ENCODE measurements around the gene ADAM12. TPM values are rescaled to one million over a fixed set of nuclear protein-coding genes. Genes with fewer than 3 reads are reported as not detected.
"Not testable (repeated sequence)": the region's sequence is repeated elsewhere in the genome, so short reads cannot be mapped to it uniquely, and the experiment has no call there.

Gene ADAM12
- total and polyA plus RNA-seq, 12 donors = 0.08 to 3.9 (median 0.53) TPM

DNA sequence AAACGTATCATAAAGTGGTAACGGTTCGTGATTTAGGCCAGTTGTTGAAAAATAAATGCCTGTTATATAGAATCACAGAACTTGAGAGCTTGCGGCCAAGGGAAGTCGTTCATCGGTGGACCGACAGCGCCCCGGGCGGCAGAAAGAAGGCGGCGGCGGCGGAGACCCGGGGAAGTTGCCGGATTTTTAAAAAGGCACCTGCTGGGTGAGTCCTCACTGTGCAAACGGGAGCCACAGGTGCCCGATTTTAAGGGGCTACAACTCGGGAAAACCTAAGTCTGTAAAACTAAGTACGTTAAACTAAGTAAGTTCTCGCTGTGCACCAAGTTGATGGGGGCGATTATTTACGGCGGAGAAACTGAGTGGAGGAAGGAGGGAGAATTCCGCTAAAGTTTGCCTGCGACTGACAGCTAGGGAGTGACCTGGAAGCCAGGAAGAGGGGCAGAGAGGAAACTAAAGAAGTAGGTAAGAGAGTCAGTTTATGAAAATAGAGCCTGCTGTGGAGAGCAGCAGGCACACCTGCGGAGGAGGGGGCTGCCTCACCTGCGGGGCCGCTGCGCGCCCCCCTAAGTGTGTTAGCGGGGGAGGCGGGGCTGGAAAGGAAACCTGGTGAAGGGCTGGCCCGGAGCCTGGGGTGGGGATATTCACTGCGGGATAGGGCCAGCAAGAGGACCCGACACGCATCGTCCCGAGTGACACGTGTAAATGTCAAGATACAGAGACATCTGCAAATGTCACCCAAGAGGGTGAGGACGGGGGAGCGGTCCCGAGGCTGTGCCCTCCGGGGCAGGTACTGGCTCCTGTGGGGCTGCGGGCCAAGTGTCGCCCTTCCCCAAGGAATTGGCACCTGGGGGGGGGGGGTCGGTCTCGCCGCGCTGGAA is 996 bp downstream of the ADAM12 start:
- WGBS, 4 donors = 2 to 3% (median 2%) methylated on average over 39 to 50 of the region's 50 CpGs
- Histone ChIP-seq H3K27me3 (peaks cover 10% of the 10 kb centered on the region), H3K4me3 (peak overlapping the region in 2 of 4 donors; percentile 14 to 53), H3K36me3 (replicated peaks in 1 of 2) (no peaks in the 10 kb centered on the region), H3K27ac (no peak overlapping the region), H3K4me1 (replicated peaks in 1 of 2) (peaks cover 10 to 12% of the 10 kb centered on the region in 2 donors), H3K9me3 (replicated peaks in 1 of 3) (no peaks in the 10 kb centered on the region)
- TF ChIP-seq POLR2A (IDR thresholded peaks at IDR 0.05) = no peak
- TF ChIP-seq, protein P1, sequence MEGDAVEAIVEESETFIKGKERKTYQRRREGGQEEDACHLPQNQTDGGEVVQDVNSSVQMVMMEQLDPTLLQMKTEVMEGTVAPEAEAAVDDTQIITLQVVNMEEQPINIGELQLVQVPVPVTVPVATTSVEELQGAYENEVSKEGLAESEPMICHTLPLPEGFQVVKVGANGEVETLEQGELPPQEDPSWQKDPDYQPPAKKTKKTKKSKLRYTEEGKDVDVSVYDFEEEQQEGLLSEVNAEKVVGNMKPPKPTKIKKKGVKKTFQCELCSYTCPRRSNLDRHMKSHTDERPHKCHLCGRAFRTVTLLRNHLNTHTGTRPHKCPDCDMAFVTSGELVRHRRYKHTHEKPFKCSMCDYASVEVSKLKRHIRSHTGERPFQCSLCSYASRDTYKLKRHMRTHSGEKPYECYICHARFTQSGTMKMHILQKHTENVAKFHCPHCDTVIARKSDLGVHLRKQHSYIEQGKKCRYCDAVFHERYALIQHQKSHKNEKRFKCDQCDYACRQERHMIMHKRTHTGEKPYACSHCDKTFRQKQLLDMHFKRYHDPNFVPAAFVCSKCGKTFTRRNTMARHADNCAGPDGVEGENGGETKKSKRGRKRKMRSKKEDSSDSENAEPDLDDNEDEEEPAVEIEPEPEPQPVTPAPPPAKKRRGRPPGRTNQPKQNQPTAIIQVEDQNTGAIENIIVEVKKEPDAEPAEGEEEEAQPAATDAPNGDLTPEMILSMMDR (IDR thresholded peaks at IDR 0.05) = peak; percentile 58 to 75 (median 70)
- DNase-seq = peak; percentile 28 to 79 (median 63)
- intact Hi-C loops (cut with DNase I) = loop anchor here in 1 of 2 donors (5.0 kb wide), 1 partner anchor 405 kb away; no protein-coding TSS in a partner anchor

DNA sequence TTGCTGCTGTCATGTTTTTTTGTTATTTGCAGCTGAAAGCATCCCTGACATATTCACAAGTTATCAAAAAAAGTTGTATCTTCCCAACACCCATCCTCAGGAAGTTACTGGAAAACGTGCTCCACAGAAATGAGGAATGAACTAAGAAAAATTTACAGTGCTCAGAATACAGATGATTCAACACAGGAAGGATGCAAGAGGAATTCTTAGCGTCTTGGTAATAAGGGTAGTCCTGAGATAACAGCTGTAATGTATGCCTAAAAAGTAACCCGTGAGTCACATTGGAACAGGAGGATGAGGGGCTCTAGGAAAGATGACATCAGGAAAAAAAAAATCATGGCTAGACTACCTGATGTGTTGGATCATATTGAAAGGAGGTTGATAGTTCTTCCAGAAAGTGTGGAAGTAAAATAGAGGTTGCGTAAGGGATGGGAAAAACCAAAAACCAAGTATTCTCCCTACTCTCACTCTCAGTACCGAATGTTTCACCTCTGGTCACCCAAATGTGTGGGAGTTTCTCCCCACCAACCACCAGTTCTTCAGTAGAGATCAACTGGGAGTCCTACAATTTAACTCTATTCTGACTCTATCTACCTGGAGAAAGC is 3.9 kb downstream of the ADAM12 start:
- WGBS, 4 donors = 80 to 90% (median 85%) methylated on average over 5 of the region's 5 CpGs
- Histone ChIP-seq H3K36me3 (replicated peaks in 1 of 2) (no peaks in the 10 kb centered on the region), H3K4me1 (replicated peaks in 1 of 2) (peaks cover 10 to 12% of the 10 kb centered on the region in 2 donors), H3K9me3 (replicated peaks in 1 of 3) (no peaks in the 10 kb centered on the region), H3K4me3 (no peak overlapping the region), H3K27me3 (peaks cover 10% of the 10 kb centered on the region), H3K27ac (no peak overlapping the region)
- intact Hi-C loops (cut with DNase I) = no loop called here
- no peak for DNase-seq
- no peak for TF ChIP-seq POLR2A (IDR thresholded peaks at IDR 0.05)
- TF ChIP-seq, protein P1 (IDR thresholded peaks at IDR 0.05) = no peak

DNA sequence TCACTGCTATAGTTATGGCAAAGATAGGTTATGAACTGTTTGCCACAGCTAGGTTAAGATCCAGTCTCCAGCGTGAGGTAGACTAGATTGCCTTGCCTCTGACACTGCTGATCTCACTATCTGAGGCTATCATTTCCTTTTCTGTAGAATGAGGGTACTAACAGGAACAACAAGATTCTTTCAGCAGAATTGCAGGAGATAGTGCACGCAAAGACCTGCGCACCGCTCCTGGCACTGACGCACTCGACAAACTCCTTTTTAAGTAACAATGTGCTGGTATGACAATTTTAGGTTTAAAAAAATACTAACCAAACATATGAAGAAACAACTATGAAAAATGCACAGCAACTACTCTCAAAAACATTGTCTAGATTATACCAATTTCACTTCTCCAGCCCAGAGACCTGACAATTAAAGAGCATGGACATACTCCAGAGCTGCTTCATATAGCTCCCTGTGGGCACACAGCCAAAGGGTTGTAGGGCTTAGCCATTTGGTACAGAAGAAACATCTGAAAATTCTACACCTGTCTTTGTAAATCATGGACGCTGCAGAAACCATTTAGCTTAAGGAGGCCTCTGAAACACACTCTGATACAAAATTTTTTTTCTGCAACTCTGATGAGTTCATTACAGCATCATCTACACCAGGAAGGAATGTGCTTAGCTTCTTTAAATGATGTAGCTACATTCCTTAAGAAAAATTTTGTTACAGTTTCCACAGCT is 7.8 kb downstream of the ADAM12 start:
- intact Hi-C loops (cut with DNase I) = no loop called here
- WGBS, 4 donors = 89 to 94% (median 91%) methylated on average over 7 of the region's 7 CpGs

DNA sequence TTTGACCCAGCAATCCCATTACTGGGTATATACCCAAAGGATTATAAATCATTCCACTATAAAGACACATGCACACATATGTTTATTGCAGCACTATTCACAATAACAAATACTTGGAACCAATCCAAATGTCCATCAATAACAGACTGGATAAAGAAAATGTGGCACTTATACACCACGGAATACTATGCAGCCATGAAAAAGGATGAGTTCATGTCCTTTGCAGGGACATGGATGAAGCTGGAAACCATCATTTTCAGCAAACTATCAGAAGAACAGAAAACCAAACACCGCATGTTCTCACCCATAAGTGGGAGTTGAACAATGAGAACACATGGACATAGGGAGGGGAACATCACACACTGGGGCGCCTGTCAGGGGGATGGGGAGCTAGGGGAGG is 9.1 kb downstream of the ADAM12 start:
- H3K9me3 ChIP-seq (replicated peaks in 1 of 3); intact Hi-C loops (cut with DNase I); H3K27me3 ChIP-seq; H3K27ac ChIP-seq; H3K4me3 ChIP-seq; DNase-seq; H3K36me3 ChIP-seq (replicated peaks in 1 of 2); H3K4me1 ChIP-seq (replicated peaks in 1 of 2): not testable (repeated sequence)
- 83 to 94% (median 89%) methylated on average over 3 of the region's 3 CpGs for whole genome bisulfite sequencing, 4 donors

More for the DNA sequence above, 7.8 kb downstream of the ADAM12 start:
- Histone ChIP-seq H3K4me1 (replicated peaks in 1 of 2) (no peaks in the 10 kb centered on the region), H3K4me3 (no peak overlapping the region), H3K27me3 (no peaks in the 10 kb centered on the region), H3K9me3 (replicated peaks in 1 of 3) (no peaks in the 10 kb centered on the region), H3K27ac (no peak overlapping the region), H3K36me3 (replicated peaks in 1 of 2) (no peaks in the 10 kb centered on the region)
- no peak for TF ChIP-seq POLR2A (IDR thresholded peaks at IDR 0.05)
- TF ChIP-seq, protein P1 (IDR thresholded peaks at IDR 0.05) = no peak
- no peak for DNase-seq

All from adrenal gland (tissue), 12 donors.